GM12878 (cell line): Measurements from ENCODE around the gene CD177. TPM values are rescaled to one million over a fixed set of nuclear protein-coding genes. Genes with fewer than 3 reads are reported as not detected.

Experiments used
- ATAC-seq: fragments of 200-7000 bp; cut with Tn5 transposase; 3 replicates; pipeline ENCODE4 v1.9.1; 2020; ENCODE audit warnings: mild to moderate bottlenecking, moderate library complexity
- BruUV-seq: library from RNA; stranded (reverse); fragments of 400-500 nt; replicated peaks from 2 replicates; lab custom pipeline; 2021; lab: Mats Ljungman, UMichigan
- CTCF ChIA-PET: fragments of 300-600 bp; sonication (Branson Sonifier 250); formaldehyde crosslinking; extraction: SDS; loops from one replicate; lab custom pipeline; 2021; ENCODE audit warnings: inconsistent platforms; lab: Yijun Ruan, JAX
- POLR2A ChIA-PET: fragments of 350-600 bp; formaldehyde crosslinking; extraction: SDS; loops from one replicate; lab custom pipeline; 2021; ENCODE audit warnings: inconsistent platforms; lab: Charles Lee
- RAD21 ChIA-PET: fragments of 300-600 bp; sonication (Branson Sonifier 250); formaldehyde crosslinking; loops from one replicate; lab custom pipeline; 2023; ENCODE audit warnings: antibody characterized with exemption; ENCODE audit not compliant: unreplicated experiment; lab: Charles Lee
- SMC1A ChIA-PET: fragments of 300-600 bp; sonication (Branson Sonifier 250); formaldehyde crosslinking; loops from one replicate; lab custom pipeline; 2023; ENCODE audit not compliant: unreplicated experiment, uncharacterized antibody; lab: Charles Lee
- DNase-seq: peaks from one replicate; pipeline ENCODE4 v3.0.0-alpha.2; 2011; ENCODE audit warnings: low read depth, low spot score
- FAIRE-seq: peaks from 3 replicates; lab custom pipeline; 2011; peaks lifted over from hg19 to GRCh38; lab: Jason Lieb, UNC
- H2AFZ ChIP-seq: 2 replicates; pipeline ENCODE4 v1.6.0; 2011; ENCODE audit warnings: low read depth, low read length, control low read depth; ENCODE audit not compliant: control insufficient read depth
- H3K27ac ChIP-seq: 2 replicates; pipeline ENCODE4 v1.5.1; 2011; ENCODE audit warnings: control low read depth; ENCODE audit not compliant: control insufficient read depth, insufficient read depth
- H3K27me3 ChIP-seq, 2 experiments: replicated peaks in 1 of 2; 2 replicates each; pipeline versions ENCODE4 v1.6.0 to v1.6.1; 2011; ENCODE audit warnings: low read length in 1 of 2; ENCODE audit not compliant: control insufficient read depth in 2 of 2, insufficient read depth in 2 of 2
- H3K36me3 ChIP-seq, 2 experiments: 2 replicates each; pipeline ENCODE4 v1.5.1; 2011; ENCODE audit warnings: low read length in 1 of 2; ENCODE audit not compliant: control insufficient read depth in 2 of 2, insufficient read depth in 2 of 2
- H3K4me1 ChIP-seq: 2 replicates; pipeline ENCODE4 v1.6.1; 2011; ENCODE audit warnings: mild to moderate bottlenecking, low read length, moderate library complexity, mixed read lengths; ENCODE audit not compliant: control insufficient read depth, insufficient read depth
- H3K4me2 ChIP-seq: 2 replicates; pipeline ENCODE4 v1.6.0; 2011; ENCODE audit warnings: control low read depth; ENCODE audit not compliant: control insufficient read depth, insufficient read depth
- H3K4me3 ChIP-seq: fragments of 200-600 bp; sonication (generic); 2 replicates; pipeline ENCODE4 v1.5.1; 2016
- H3K79me2 ChIP-seq: 2 replicates; pipeline ENCODE4 v1.6.0; 2011; ENCODE audit warnings: low read length; ENCODE audit not compliant: control insufficient read depth, insufficient read depth
- H3K9ac ChIP-seq: 2 replicates; pipeline ENCODE4 v1.8.0; 2011; ENCODE audit warnings: low read length, control low read depth, mixed read lengths; ENCODE audit not compliant: control insufficient read depth, insufficient read depth
- H3K9me3 ChIP-seq: replicated peaks from 3 replicates; pipeline ENCODE4 v1.5.1; 2011; ENCODE audit warnings: mild to moderate bottlenecking, low read length; ENCODE audit not compliant: control insufficient read depth, insufficient read depth
- H4K20me1 ChIP-seq: 2 replicates; pipeline ENCODE4 v1.6.0; 2011; ENCODE audit not compliant: control insufficient read depth, insufficient read depth
- CEBPB ChIP-seq, 2 experiments: fragments of 150-350 bp in 1 of 2; IDR thresholded peaks; 2 replicates each; pipeline ENCODE4 v1.6.1; 2012 to 2014; ENCODE audit warnings: low read depth in 2 of 2, low read length in 2 of 2, borderline replicate concordance in 1 of 2, inconsistent platforms in 1 of 2
- EED ChIP-seq: sonication (generic); IDR thresholded peaks from 2 replicates; pipeline ENCODE4 v1.6.1; 2016; ENCODE audit warnings: antibody characterized with exemption, low read depth
- EGR1 ChIP-seq, 2 experiments: IDR thresholded peaks; 1 replicate in 1 of 2; 2 replicates in 1 of 2; pipeline ENCODE4 v1.6.1; 2011 to 2012; ENCODE audit warnings: low read depth in 2 of 2, low read length in 2 of 2, borderline replicate concordance in 1 of 2, mild to moderate bottlenecking in 1 of 2, moderate library complexity in 1 of 2
- ESRRA ChIP-seq: IDR thresholded peaks from 2 replicates; pipeline ENCODE4 v1.6.1; 2012; ENCODE audit warnings: mild to moderate bottlenecking, low read length, improper control_type of control experiment
- IRF4 ChIP-seq: IDR thresholded peaks from 2 replicates; pipeline ENCODE4 v1.6.1; 2011; ENCODE audit warnings: low read depth, low read length
- MTA2 ChIP-seq: fragments of 450-650 bp; IDR thresholded peaks from 2 replicates; pipeline ENCODE4 v1.6.1; 2016; ENCODE audit warnings: low read depth, mild to moderate bottlenecking, moderate library complexity
- NFIC ChIP-seq: IDR thresholded peaks from 2 replicates; pipeline ENCODE4 v1.6.1; 2012; ENCODE audit warnings: low read depth, mild to moderate bottlenecking, inconsistent platforms, low read length, moderate library complexity
- NFXL1 ChIP-seq: fragments of 450-650 bp; IDR thresholded peaks from 2 replicates; pipeline ENCODE4 v1.6.1; 2017; ENCODE audit warnings: antibody characterized with exemption, mild to moderate bottlenecking, borderline replicate concordance
- PML ChIP-seq: IDR thresholded peaks from 2 replicates; pipeline ENCODE4 v1.6.1; 2012; ENCODE audit warnings: low read length, inconsistent platforms
- RB1 ChIP-seq: fragments of 450-650 bp; formaldehyde crosslinking; IDR thresholded peaks from 2 replicates; pipeline ENCODE4 v1.6.1; 2017; ENCODE audit warnings: mild to moderate bottlenecking, borderline replicate concordance
- RELB ChIP-seq: fragments of 450-650 bp; IDR thresholded peaks from 2 replicates; pipeline ENCODE4 v1.6.1; 2017; ENCODE audit warnings: low read depth, mild to moderate bottlenecking, moderate library complexity
- RFX5 ChIP-seq: IDR thresholded peaks from 2 replicates; pipeline ENCODE4 v1.6.1; 2011; ENCODE audit warnings: low read depth, low read length, improper control_type of control experiment
- RUNX3 ChIP-seq: IDR thresholded peaks from 2 replicates; pipeline ENCODE4 v1.6.1; 2012; ENCODE audit warnings: low read length, inconsistent platforms
- WGBS: methylation state at CpG from one replicate; pipeline ENCODE4 v1.1.6; 2016; ENCODE audit warnings: low lambda C conversion rate; ENCODE audit not compliant: insufficient replicate concordance, insufficient coverage; ENCODE audit errors: missing lambda C conversion rate; 5-methylcytosine and 5-hydroxymethylcytosine counted together
- in situ Hi-C: fragments of 300-500 bp; cut with MboI; formaldehyde crosslinking; loops from 9 replicates; pipeline ENCODE4 v1.14.3; 2018; ENCODE audit warnings: mixed read lengths
- intact Hi-C: fragments of 100-400 bp; cut with micrococcal nuclease; formaldehyde crosslinking; loops from one replicate; pipeline ENCODE4 v1.14.2; 2022; ENCODE audit not compliant: unreplicated experiment
- polyA plus RNA-seq, 11 experiments: library from polyadenylated mRNA; depleted of rRNA in 4 of 11; unstranded in 6 of 11; stranded (reverse) in 5 of 11; fragments of >200 nt; fragmentation: Nextera tagmentation in 4 of 11; fragmentation: Illumina TruSeq in 1 of 11; extraction: Ambion mirVana in 4 of 11; extraction: Trizol in 1 of 11; gene quantifications; 1 replicate in 1 of 11; 2 replicates in 10 of 11; pipeline versions ENCODE4 v1.2.1 to v1.2.3, GENCODE V29; 2011 to 2016; ENCODE audit warnings: inconsistent platforms in 2 of 11, missing spikeins in 2 of 11, low read depth in 1 of 11
- total RNA-seq, 4 experiments: library from RNA; depleted of rRNA in 3 of 4; stranded (reverse); fragments of >200 nt in 3 of 4; fragmentation: Illumina TruSeq in 1 of 4; extraction: Trizol in 1 of 4; gene quantifications; 2 replicates each; pipeline versions ENCODE4 v1.2.1 to v1.2.3, GENCODE V29; 2013 to 2021
- TF ChIP-seq, protein P1 (sequence below): IDR thresholded peaks from 2 replicates; pipeline ENCODE4 v1.6.1; 2011; ENCODE audit warnings: borderline replicate concordance, low read depth, mild to moderate bottlenecking, moderate library complexity, low read length; ENCODE audit not compliant: insufficient read depth, poor library complexity, severe bottlenecking

The CD177 gene
- total and polyA plus RNA-seq, 10 of the 15 experiments (the other 5 are each of a cell fraction or from before 2014, with no cell fraction given), result not detected

GRCh38 chr19:43351998-43352746 is 1.3 kb upstream of the CD177 start:
- in situ Hi-C loops, result no loop called here
- WGBS, result 2% methylated on average over 7 of the region's 7 CpGs
- Histone ChIP-seq H4K20me1 (no peaks in the 10 kb centered on the region), H3K4me2 (no peak overlapping the region)
- no peak for DNase-seq
- TF ChIP-seq RFX5 (no peak), IRF4 (no peak), NFIC (no peak), EED (no peak), RUNX3 (no peak), CEBPB (IDR thresholded peaks at IDR 0.05; ENCODE audit: borderline replicate concordance in 1 of 2, low read depth in 2 of 2, low read length in 2 of 2) (no peak), PML (no peak), RB1 (no peak), NFXL1 (no peak), RELB (no peak), EGR1 (IDR thresholded peaks at IDR 0.05; ENCODE audit: borderline replicate concordance in 1 of 2, low read depth in 2 of 2, low read length in 2 of 2) (no peak), ESRRA (no peak), MTA2 (no peak)
- TF ChIP-seq, protein P1, sequence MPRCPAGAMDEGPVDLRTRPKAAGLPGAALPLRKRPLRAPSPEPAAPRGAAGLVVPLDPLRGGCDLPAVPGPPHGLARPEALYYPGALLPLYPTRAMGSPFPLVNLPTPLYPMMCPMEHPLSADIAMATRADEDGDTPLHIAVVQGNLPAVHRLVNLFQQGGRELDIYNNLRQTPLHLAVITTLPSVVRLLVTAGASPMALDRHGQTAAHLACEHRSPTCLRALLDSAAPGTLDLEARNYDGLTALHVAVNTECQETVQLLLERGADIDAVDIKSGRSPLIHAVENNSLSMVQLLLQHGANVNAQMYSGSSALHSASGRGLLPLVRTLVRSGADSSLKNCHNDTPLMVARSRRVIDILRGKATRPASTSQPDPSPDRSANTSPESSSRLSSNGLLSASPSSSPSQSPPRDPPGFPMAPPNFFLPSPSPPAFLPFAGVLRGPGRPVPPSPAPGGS, result no peak
- TF ChIP-seq, all 136 proteins: peak for 0
- no TSS peak for BruUV-seq
- ChIA-PET CTCF (no interaction called here), SMC1A (interaction anchor here (0.6 kb wide), 1 partner anchor 50 kb away, joined by 3 read pairs; no protein-coding TSS in a partner anchor), RAD21 (no interaction called here), POLR2A (no interaction called here)
- Histone ChIP-seq H3K27ac (no peak overlapping the region), H3K79me2 (no peaks in the 10 kb centered on the region), H3K9ac (no peak overlapping the region), H2AFZ (no peak overlapping the region), H3K4me1 (no peaks in the 10 kb centered on the region), H3K9me3 (no peaks in the 10 kb centered on the region; the same call in 2 of the 3 replicates), H3K36me3 (no peaks in the 10 kb centered on the region), H3K27me3 (no peaks in the 10 kb centered on the region), H3K4me3 (no peak overlapping the region)
- intact Hi-C loops, result no loop called here
- no peak for FAIRE-seq
- ATAC-seq, result no peak
